ENCODE data around the gene ICAM4. TPM values are rescaled to one million over a fixed set of nuclear protein-coding genes. Genes with fewer than 3 reads are reported as not detected.
A peak's percentile ranks its signal among the peaks of the same experiment; 100 is the strongest.

ICAM4 gene
- total and polyA plus RNA-seq, 9 of the 15 experiments (the other 6 are each of a cell fraction or from before 2014, with no cell fraction given): 14.1 to 86.1 (median 29.6) TPM

DNA sequence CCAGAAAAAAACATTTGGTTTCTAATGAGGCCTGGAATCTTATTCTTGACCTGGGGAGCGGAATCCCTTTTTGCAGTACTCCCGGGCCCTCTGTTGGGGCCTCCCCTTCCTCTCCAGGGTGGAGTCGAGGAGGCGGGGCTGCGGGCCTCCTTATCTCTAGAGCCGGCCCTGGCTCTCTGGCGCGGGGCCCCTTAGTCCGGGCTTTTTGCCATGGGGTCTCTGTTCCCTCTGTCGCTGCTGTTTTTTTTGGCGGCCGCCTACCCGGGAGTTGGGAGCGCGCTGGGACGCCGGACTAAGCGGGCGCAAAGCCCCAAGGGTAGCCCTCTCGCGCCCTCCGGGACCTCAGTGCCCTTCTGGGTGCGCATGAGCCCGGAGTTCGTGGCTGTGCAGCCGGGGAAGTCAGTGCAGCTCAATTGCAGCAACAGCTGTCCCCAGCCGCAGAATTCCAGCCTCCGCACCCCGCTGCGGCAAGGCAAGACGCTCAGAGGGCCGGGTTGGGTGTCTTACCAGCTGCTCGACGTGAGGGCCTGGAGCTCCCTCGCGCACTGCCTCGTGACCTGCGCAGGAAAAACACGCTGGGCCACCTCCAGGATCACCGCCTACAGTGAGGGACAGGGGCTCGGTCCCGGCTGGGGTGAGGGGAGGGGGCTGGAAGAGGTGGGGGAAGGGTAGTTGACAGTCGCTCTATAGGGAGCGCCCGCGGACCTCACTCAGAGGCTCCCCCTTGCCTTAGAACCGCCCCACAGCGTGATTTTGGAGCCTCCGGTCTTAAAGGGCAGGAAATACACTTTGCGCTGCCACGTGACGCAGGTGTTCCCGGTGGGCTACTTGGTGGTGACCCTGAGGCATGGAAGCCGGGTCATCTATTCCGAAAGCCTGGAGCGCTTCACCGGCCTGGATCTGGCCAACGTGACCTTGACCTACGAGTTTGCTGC lies at the start of gene ICAM4 (continued):
- TF ChIP-seq MNT (conservative IDR thresholded peaks at IDR 0.05): peak; percentile 66
- no peak for TF ChIP-seq ZNF444 (CRISPR knock-in tag; IDR thresholded peaks at IDR 0.05)
- no peak for TF ChIP-seq ATF4 (CRISPR knock-in tag; IDR thresholded peaks at IDR 0.05)
- no peak for TF ChIP-seq CHD1 (IDR thresholded peaks at IDR 0.05; ENCODE audit: low read length)
- TF ChIP-seq EZH2 (IDR thresholded peaks at IDR 0.05; ENCODE audit: borderline replicate concordance, low read depth, low read length): no peak
- peak; percentile 64 for TF ChIP-seq GATA2 (CRISPR knock-in tag; IDR thresholded peaks at IDR 0.05)
- TF ChIP-seq PCBP1 (IDR thresholded peaks at IDR 0.05; ENCODE audit: low read depth, low read length, poor library complexity, severe bottlenecking): peak; percentile 32
- no peak for TF ChIP-seq RBM34 (IDR thresholded peaks at IDR 0.05; ENCODE audit: borderline replicate concordance, insufficient read depth, low read length)
- TF ChIP-seq, protein P1, sequence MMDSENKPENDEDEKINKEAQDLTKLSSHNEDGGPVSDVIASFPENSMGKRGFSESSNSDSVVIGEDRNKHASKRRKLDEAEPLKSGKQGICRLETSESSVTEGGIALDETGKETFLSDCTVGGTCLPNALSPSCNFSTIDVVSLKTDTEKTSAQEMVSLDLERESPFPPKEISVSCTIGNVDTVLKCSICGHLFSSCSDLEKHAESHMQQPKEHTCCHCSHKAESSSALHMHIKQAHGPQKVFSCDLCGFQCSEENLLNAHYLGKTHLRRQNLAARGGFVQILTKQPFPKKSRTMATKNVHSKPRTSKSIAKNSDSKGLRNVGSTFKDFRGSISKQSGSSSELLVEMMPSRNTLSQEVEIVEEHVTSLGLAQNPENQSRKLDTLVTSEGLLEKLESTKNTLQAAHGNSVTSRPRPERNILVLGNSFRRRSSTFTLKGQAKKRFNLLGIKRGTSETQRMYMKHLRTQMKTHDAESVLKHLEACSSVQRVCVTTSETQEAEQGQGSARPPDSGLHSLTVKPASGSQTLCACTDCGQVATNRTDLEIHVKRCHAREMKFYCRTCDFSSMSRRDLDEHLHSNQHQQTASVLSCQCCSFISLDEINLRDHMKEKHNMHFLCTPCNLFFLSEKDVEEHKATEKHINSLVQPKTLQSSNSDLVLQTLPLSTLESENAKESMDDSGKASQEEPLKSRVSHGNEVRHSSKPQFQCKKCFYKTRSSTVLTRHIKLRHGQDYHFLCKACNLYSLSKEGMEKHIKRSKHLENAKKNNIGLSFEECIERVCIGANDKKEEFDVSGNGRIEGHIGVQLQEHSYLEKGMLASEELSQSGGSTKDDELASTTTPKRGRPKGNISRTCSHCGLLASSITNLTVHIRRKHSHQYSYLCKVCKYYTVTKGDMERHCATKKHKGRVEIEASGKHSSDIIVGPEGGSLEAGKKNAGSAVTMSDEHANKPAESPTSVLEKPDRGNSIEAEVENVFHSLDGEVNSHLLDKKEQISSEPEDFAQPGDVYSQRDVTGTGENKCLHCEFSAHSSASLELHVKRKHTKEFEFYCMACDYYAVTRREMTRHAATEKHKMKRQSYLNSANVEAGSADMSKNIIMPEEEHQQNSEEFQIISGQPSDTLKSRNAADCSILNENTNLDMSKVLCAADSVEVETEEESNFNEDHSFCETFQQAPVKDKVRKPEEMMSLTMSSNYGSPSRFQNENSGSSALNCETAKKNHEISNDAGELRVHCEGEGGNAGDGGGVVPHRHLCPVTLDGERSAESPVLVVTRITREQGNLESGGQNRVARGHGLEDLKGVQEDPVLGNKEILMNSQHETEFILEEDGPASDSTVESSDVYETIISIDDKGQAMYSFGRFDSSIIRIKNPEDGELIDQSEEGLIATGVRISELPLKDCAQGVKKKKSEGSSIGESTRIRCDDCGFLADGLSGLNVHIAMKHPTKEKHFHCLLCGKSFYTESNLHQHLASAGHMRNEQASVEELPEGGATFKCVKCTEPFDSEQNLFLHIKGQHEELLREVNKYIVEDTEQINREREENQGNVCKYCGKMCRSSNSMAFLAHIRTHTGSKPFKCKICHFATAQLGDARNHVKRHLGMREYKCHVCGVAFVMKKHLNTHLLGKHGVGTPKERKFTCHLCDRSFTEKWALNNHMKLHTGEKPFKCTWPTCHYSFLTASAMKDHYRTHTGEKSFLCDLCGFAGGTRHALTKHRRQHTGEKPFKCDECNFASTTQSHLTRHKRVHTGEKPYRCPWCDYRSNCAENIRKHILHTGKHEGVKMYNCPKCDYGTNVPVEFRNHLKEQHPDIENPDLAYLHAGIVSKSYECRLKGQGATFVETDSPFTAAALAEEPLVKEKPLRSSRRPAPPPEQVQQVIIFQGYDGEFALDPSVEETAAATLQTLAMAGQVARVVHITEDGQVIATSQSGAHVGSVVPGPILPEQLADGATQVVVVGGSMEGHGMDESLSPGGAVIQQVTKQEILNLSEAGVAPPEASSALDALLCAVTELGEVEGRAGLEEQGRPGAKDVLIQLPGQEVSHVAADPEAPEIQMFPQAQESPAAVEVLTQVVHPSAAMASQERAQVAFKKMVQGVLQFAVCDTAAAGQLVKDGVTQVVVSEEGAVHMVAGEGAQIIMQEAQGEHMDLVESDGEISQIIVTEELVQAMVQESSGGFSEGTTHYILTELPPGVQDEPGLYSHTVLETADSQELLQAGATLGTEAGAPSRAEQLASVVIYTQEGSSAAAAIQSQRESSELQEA (IDR thresholded peaks at IDR 0.05; ENCODE audit: low read depth): no peak
- TF ChIP-seq RAD21 (CRISPR knock-in tag; conservative IDR thresholded peaks at IDR 0.05 in 1 of 2, IDR thresholded peaks at IDR 0.05 in 1 of 2): no peak; a peak in 2 of 4 replicates
- TF ChIP-seq KLF16 (IDR thresholded peaks at IDR 0.05): 0 out of 2 replicates have a peak, but pooled peaks have one; percentile 3
- no peak for TF ChIP-seq CSDE1 (IDR thresholded peaks at IDR 0.05)
- no peak for TF ChIP-seq NEUROD1 (IDR thresholded peaks at IDR 0.05; ENCODE audit: borderline replicate concordance, low read depth, low read length, partially characterized antibody)
- no peak for TF ChIP-seq CHD4 (IDR thresholded peaks at IDR 0.05; ENCODE audit: insufficient read depth, insufficient replicate concordance, low read depth, low read length, poor library complexity, severe bottlenecking)
- TF ChIP-seq ZNF668 (CRISPR knock-in tag; IDR thresholded peaks at IDR 0.05): no peak
- TF ChIP-seq ZNF75A (CRISPR knock-in tag; IDR thresholded peaks at IDR 0.05): 0 out of 2 replicates have a peak, but pooled peaks have one; percentile 5
